ENCODE data around the gene TFEC. TPM values are rescaled to one million over a fixed set of nuclear protein-coding genes. Genes with fewer than 3 reads are reported as not detected.

TFEC gene
- total RNA-seq, 1 experiment from 2014 or later: not detected

GRCh38 chr7:115965236-115965635, 65.3 kb downstream of the TFEC start:
- Histone ChIP-seq H2BK15ac (ENCODE audit: low read depth, low read length) (no peak overlapping the region), H4K8ac (replicated peaks; ENCODE audit: insufficient read length, low read depth, low read length) (no peak overlapping the region), H3K56ac (ENCODE audit: insufficient read length, low read depth, low read length) (no peak overlapping the region), H4K91ac (ENCODE audit: insufficient read length, low read depth, low read length) (no peak overlapping the region), H3K79me1 (ENCODE audit: insufficient read depth, low read depth, low read length, poor library complexity, severe bottlenecking) (no peaks in the 10 kb centered on the region), H3T11ph (ENCODE audit: low read length) (no peak overlapping the region), H3K4me1 (ENCODE audit: insufficient read depth, low read length) (no peaks in the 10 kb centered on the region; the same call in 1 of the 2 replicates), H3K14ac (ENCODE audit: insufficient read depth, low read length) (no peak overlapping the region), H2BK20ac (ENCODE audit: low read depth, low read length, poor library complexity, severe bottlenecking) (no peak overlapping the region), H3K23ac (ENCODE audit: insufficient read length, low read depth, low read length) (no peak overlapping the region), H3K9me3 (ENCODE audit: control insufficient read depth, low read depth, low read length) (no peaks in the 10 kb centered on the region), H3K27ac (ENCODE audit: insufficient read length, low read depth, low read length) (no peak overlapping the region), H2AK5ac (ENCODE audit: insufficient read length, low read length) (no peak overlapping the region), H3K4me2 (ENCODE audit: insufficient read depth, insufficient read length, low read length) (no peak overlapping the region), H3K23me2 (ENCODE audit: insufficient read length, low read depth, low read length, poor library complexity, severe bottlenecking) (no peaks in the 10 kb centered on the region), H2AFZ (ENCODE audit: low read length) (no peak overlapping the region), H2BK5ac (ENCODE audit: insufficient read length, low read length) (no peak overlapping the region), H4K5ac (ENCODE audit: insufficient read length, low read depth, low read length) (no peak overlapping the region), H3K18ac (ENCODE audit: insufficient read length, low read depth, low read length) (no peak overlapping the region), H3K79me2 (ENCODE audit: insufficient read depth, low read length) (no peaks in the 10 kb centered on the region), H3K4ac (ENCODE audit: low read depth, low read length) (no peak overlapping the region), H3K27me3 (ENCODE audit: insufficient read depth, low read length) (no peaks in the 10 kb centered on the region), H3K9ac (ENCODE audit: extremely low read depth, insufficient read length, low read length) (no peak overlapping the region), H4K20me1 (ENCODE audit: control insufficient read depth, insufficient read depth, insufficient read length) (no peaks in the 10 kb centered on the region), H2BK120ac (ENCODE audit: low read depth, low read length, poor library complexity, severe bottlenecking) (no peak overlapping the region), H2BK12ac (ENCODE audit: insufficient read length, low read depth, low read length) (no peak overlapping the region)
- peaks cover 5 to 13% of the 10 kb centered on the region in 2 experiments; a peak in 3 of 4 replicates for H3K4me1 Mint-ChIP-seq
- WGBS (ENCODE audit: extremely low coverage, insufficient read length, low lambda C conversion rate): no CpG with 5 or more reads among the region's 1 CpG
- H3K9me3 Mint-ChIP-seq: no peaks in the 10 kb centered on the region
- no peak overlapping the region for H3K27ac Mint-ChIP-seq
- H3K36me3 Mint-ChIP-seq (ENCODE audit: insufficient read depth in 1 of 3, low read depth in 3 of 3): no peaks in the 10 kb centered on the region
- no peak for DNase-seq
- TF ChIP-seq, protein P1, sequence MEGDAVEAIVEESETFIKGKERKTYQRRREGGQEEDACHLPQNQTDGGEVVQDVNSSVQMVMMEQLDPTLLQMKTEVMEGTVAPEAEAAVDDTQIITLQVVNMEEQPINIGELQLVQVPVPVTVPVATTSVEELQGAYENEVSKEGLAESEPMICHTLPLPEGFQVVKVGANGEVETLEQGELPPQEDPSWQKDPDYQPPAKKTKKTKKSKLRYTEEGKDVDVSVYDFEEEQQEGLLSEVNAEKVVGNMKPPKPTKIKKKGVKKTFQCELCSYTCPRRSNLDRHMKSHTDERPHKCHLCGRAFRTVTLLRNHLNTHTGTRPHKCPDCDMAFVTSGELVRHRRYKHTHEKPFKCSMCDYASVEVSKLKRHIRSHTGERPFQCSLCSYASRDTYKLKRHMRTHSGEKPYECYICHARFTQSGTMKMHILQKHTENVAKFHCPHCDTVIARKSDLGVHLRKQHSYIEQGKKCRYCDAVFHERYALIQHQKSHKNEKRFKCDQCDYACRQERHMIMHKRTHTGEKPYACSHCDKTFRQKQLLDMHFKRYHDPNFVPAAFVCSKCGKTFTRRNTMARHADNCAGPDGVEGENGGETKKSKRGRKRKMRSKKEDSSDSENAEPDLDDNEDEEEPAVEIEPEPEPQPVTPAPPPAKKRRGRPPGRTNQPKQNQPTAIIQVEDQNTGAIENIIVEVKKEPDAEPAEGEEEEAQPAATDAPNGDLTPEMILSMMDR (conservative IDR thresholded peaks at IDR 0.05): no peak
- no peak overlapping the region for H3K4me3 Mint-ChIP-seq
- H3K27me3 Mint-ChIP-seq (ENCODE audit: low read depth): no peaks in the 10 kb centered on the region

Data from H9 (cell line).